ENCODE measurements around the gene EPB41L5.

Gene EPB41L5

GRCh38 chr2:120203251-120204021 is 190.6 kb downstream of the EPB41L5 start:
- DNase-seq, result no peak

GRCh38 chr2:120204022-120204405 is 191.1 kb downstream of the EPB41L5 start:
- DNase-seq, result no peak

GRCh38 chr2:120204417-120204816 is 191.5 kb downstream of the EPB41L5 start:
- no peak for DNase-seq

- DNase-seq, result no peak
Observed at GRCh38 chr2:120204945-120205670, 192.2 kb downstream of the EPB41L5 start.

- DNase-seq, result peak; percentile 48
Observed at GRCh38 chr2:120206022-120206581, 193.2 kb downstream of the EPB41L5 start.

GRCh38 chr2:120208381-120209353 is 195.8 kb downstream of the EPB41L5 start:
- no peak for DNase-seq

- no peak for DNase-seq
Observed at GRCh38 chr2:120209427-120210269, 196.8 kb downstream of the EPB41L5 start.

GRCh38 chr2:120210270-120210693 is 197.4 kb downstream of the EPB41L5 start:
- DNase-seq, result no peak

- no peak for DNase-seq
Observed at GRCh38 chr2:120218181-120218580, 205.3 kb downstream of the EPB41L5 start.

GRCh38 chr2:120219291-120219690 is 206.4 kb downstream of the EPB41L5 start:
- no peak for DNase-seq

- no peak for DNase-seq
Observed at GRCh38 chr2:120219766-120220165, 206.9 kb downstream of the EPB41L5 start.

GRCh38 chr2:120220756-120221155 is 207.9 kb downstream of the EPB41L5 start:
- no peak for DNase-seq

GRCh38 chr2:120221616-120222015 is 208.7 kb downstream of the EPB41L5 start:
- no peak for DNase-seq

- DNase-seq, result no peak
Observed at GRCh38 chr2:120222186-120223033, 209.5 kb downstream of the EPB41L5 start.

- peak; percentile 91 for DNase-seq
Observed at GRCh38 chr2:120223034-120223912, 210.4 kb downstream of the EPB41L5 start, which contains the start of gene TMEM185B. TMEM185B (minus strand) TSS chr2:120223400; CDS start chr2:120222976, 424 bp downstream.

GRCh38 chr2:120224256-120224655 is 211.4 kb downstream of the EPB41L5 start:
- DNase-seq, result no peak

GRCh38 chr2:120224735-120225548 is 212.1 kb downstream of the EPB41L5 start:
- no peak for DNase-seq

GRCh38 chr2:120225549-120226065 is 212.7 kb downstream of the EPB41L5 start:
- DNase-seq, result no peak

All from stimulated activated CD4-positive, alpha-beta T cell treated with anti-CD3 and anti-CD28 coated beads, Interleukin-1b, Interleukin-23, amount 100 ng/mL, for 48 hours (primary cell).